IMR-90 (cell line): Measurements from ENCODE around the gene ACAD11. TPM values are rescaled to one million over a fixed set of nuclear protein-coding genes. Genes with fewer than 3 reads are reported as not detected.

Source experiments
- ATAC-seq: fragments of 200-7000 bp; cut with Tn5 transposase; 2 replicates; pipeline ENCODE4 v1.9.1; 2020; ENCODE audit warnings: low read depth, mild to moderate bottlenecking, moderate library complexity
- BruUV-seq: library from RNA; stranded (reverse); fragments of 400-500 nt; replicated peaks from 2 replicates; lab custom pipeline; 2021; lab: Mats Ljungman, UMichigan
- CTCF ChIA-PET: fragments of 300-600 bp; formaldehyde crosslinking; extraction: SDS; loops from one replicate; lab custom pipeline; 2021; ENCODE audit warnings: antibody characterized with exemption; lab: Yijun Ruan, JAX
- POLR2A ChIA-PET: fragments of 300-600 bp; sonication (Branson Sonifier 250); formaldehyde crosslinking; loops from one replicate; lab custom pipeline; 2022; ENCODE audit warnings: antibody characterized with exemption; ENCODE audit not compliant: unreplicated experiment; lab: Charles Lee
- DNase-seq: peaks from one replicate; pipeline ENCODE4 v3.0.0; 2013
- H2AFZ ChIP-seq: replicated peaks from 2 replicates; pipeline ENCODE3; 2013; ENCODE audit warnings: low read length, mild to moderate bottlenecking; ENCODE audit not compliant: poor library complexity
- H2AK5ac ChIP-seq: 2 replicates; pipeline ENCODE4 v1.6.1; 2013; ENCODE audit warnings: low read depth, low read length, inconsistent platforms
- H2AK9ac ChIP-seq: replicated peaks from 2 replicates; pipeline ENCODE3; 2013; ENCODE audit warnings: mild to moderate bottlenecking, low read depth, low read length, moderate library complexity; ENCODE audit not compliant: poor library complexity
- H2BK120ac ChIP-seq: 2 replicates; pipeline ENCODE4 v1.6.1; 2013; ENCODE audit warnings: low read depth, low read length, inconsistent platforms
- H2BK15ac ChIP-seq: 3 replicates; pipeline ENCODE4 v1.6.1; 2013; ENCODE audit warnings: low read depth, low read length, inconsistent platforms
- H2BK20ac ChIP-seq: 2 replicates; pipeline ENCODE4 v1.6.1; 2013; ENCODE audit warnings: low read depth, mild to moderate bottlenecking, inconsistent platforms, low read length, moderate library complexity
- H2BK5ac ChIP-seq: 2 replicates; pipeline ENCODE4 v1.6.1; 2013; ENCODE audit warnings: mild to moderate bottlenecking, low read depth, low read length, inconsistent platforms; ENCODE audit not compliant: poor library complexity, severe bottlenecking
- H3K14ac ChIP-seq: replicated peaks from 2 replicates; pipeline ENCODE4 v1.6.1; 2013; ENCODE audit warnings: low read depth, low read length, inconsistent platforms
- H3K18ac ChIP-seq: 2 replicates; pipeline ENCODE4 v1.6.1; 2013; ENCODE audit warnings: low read depth, low read length, control low read depth
- H3K23ac ChIP-seq: 2 replicates; pipeline ENCODE4 v1.6.1; 2013; ENCODE audit warnings: low read depth, low read length, inconsistent platforms
- H3K27ac ChIP-seq: 2 replicates; pipeline ENCODE4 v1.5.1; 2013; ENCODE audit warnings: mild to moderate bottlenecking, control low read depth, low read length; ENCODE audit not compliant: insufficient read depth
- H3K27me3 ChIP-seq: 2 replicates; pipeline ENCODE4 v1.6.1; 2013; ENCODE audit warnings: low read length; ENCODE audit not compliant: control insufficient read depth, insufficient read depth
- H3K36me3 ChIP-seq: 2 replicates; pipeline ENCODE4 v1.6.1; 2013; ENCODE audit warnings: low read length, mixed read lengths; ENCODE audit not compliant: control insufficient read depth, insufficient read depth
- H3K4ac ChIP-seq: 2 replicates; pipeline ENCODE4 v1.6.1; 2013; ENCODE audit warnings: low read depth, low read length, inconsistent platforms
- H3K4me1 ChIP-seq: 2 replicates; pipeline ENCODE4 v1.6.1; 2013; ENCODE audit warnings: low read length, mixed read lengths; ENCODE audit not compliant: control insufficient read depth, insufficient read depth
- H3K4me2 ChIP-seq: 2 replicates; pipeline ENCODE4 v1.6.1; 2013; ENCODE audit warnings: low read depth, mild to moderate bottlenecking, control low read depth, low read length, moderate library complexity
- H3K4me3 ChIP-seq: 2 replicates; pipeline ENCODE4 v1.5.1; 2013; ENCODE audit warnings: low read depth, mild to moderate bottlenecking, control low read depth, low read length, moderate library complexity; ENCODE audit not compliant: insufficient read depth
- H3K56ac ChIP-seq: 2 replicates; pipeline ENCODE4 v1.6.1; 2013; ENCODE audit warnings: low read length, inconsistent platforms; ENCODE audit not compliant: insufficient read depth; ENCODE audit errors: extremely low read depth
- H3K79me1 ChIP-seq, 2 experiments: 2 replicates each; pipeline ENCODE4 v1.6.1; 2013; ENCODE audit warnings: low read length in 2 of 2, inconsistent platforms in 1 of 2, low read depth in 1 of 2
- H3K9ac ChIP-seq: 2 replicates; pipeline ENCODE4 v1.6.1; 2013; ENCODE audit warnings: low read depth, low read length, control low read depth
- H3K9me1 ChIP-seq: 2 replicates; pipeline ENCODE4 v1.6.1; 2013; ENCODE audit warnings: low read length, inconsistent platforms; ENCODE audit not compliant: insufficient read depth
- H3K9me3 ChIP-seq: 2 replicates; pipeline ENCODE4 v1.6.1; 2013; ENCODE audit warnings: low read length; ENCODE audit not compliant: control insufficient read depth, insufficient read depth
- H4K20me1 ChIP-seq: 2 replicates; pipeline ENCODE4 v1.6.1; 2013; ENCODE audit warnings: low read length, inconsistent platforms; ENCODE audit not compliant: insufficient read depth
- H4K5ac ChIP-seq: 2 replicates; pipeline ENCODE4 v1.6.1; 2013; ENCODE audit warnings: mild to moderate bottlenecking, low read depth, low read length, control low read depth
- H4K8ac ChIP-seq, 2 experiments: 2 replicates each; pipeline ENCODE4 v1.6.1; 2013; ENCODE audit warnings: low read depth in 2 of 2, low read length in 2 of 2, control low read depth in 1 of 2, inconsistent platforms in 1 of 2
- H4K91ac ChIP-seq: 2 replicates; pipeline ENCODE4 v1.6.1; 2013; ENCODE audit warnings: low read depth, low read length, inconsistent platforms; ENCODE audit not compliant: insufficient read depth
- BHLHE40 ChIP-seq: fragments of 150-350 bp; IDR thresholded peaks from 2 replicates; pipeline ENCODE4 v1.6.1; 2016; ENCODE audit warnings: mild to moderate bottlenecking, low read depth, low read length
- CEBPB ChIP-seq: IDR thresholded peaks from 2 replicates; pipeline ENCODE4 v1.6.1; 2012; ENCODE audit warnings: low read depth, low read length, improper control_type of control experiment
- CHD1 ChIP-seq: IDR thresholded peaks from 2 replicates; pipeline ENCODE4 v1.6.1; 2012; ENCODE audit warnings: low read depth, low read length, improper control_type of control experiment
- CTCF ChIP-seq: conservative IDR thresholded peaks from 2 replicates; pipeline ENCODE4 v1.5.1; 2012; ENCODE audit warnings: mild to moderate bottlenecking, low read depth, low read length, improper control_type of control experiment
- ELK1 ChIP-seq: fragments of 150-350 bp; IDR thresholded peaks from 2 replicates; pipeline ENCODE4 v1.6.1; 2016; ENCODE audit warnings: low read depth, mild to moderate bottlenecking, low read length, moderate library complexity, borderline replicate concordance
- FOS ChIP-seq: fragments of 150-350 bp; IDR thresholded peaks from 2 replicates; pipeline ENCODE4 v1.6.1; 2016; ENCODE audit warnings: low read depth, low read length
- MAFK ChIP-seq: IDR thresholded peaks from 2 replicates; pipeline ENCODE4 v1.6.1; 2012; ENCODE audit warnings: low read depth, low read length, improper control_type of control experiment
- MAZ ChIP-seq: IDR thresholded peaks from 2 replicates; pipeline ENCODE4 v1.6.1; 2012; ENCODE audit warnings: low read depth, mild to moderate bottlenecking, low read length, improper control_type of control experiment, moderate library complexity, borderline replicate concordance
- MXI1 ChIP-seq: IDR thresholded peaks from 2 replicates; pipeline ENCODE4 v1.6.1; 2012; ENCODE audit warnings: low read depth, mild to moderate bottlenecking, low read length, moderate library complexity, borderline replicate concordance
- NFE2L2 ChIP-seq: fragments of 150-350 bp; IDR thresholded peaks from 2 replicates; pipeline ENCODE4 v1.6.1; 2016; ENCODE audit warnings: low read depth, mild to moderate bottlenecking, low read length
- POLR2A ChIP-seq: IDR thresholded peaks from 2 replicates; pipeline ENCODE4 v1.6.1; 2012; ENCODE audit warnings: mild to moderate bottlenecking, low read depth, low read length
- RAD21 ChIP-seq: IDR thresholded peaks from 2 replicates; pipeline ENCODE4 v1.6.1; 2012; ENCODE audit warnings: low read length, improper control_type of control experiment
- RCOR1 ChIP-seq: IDR thresholded peaks from 2 replicates; pipeline ENCODE4 v1.6.1; 2012; ENCODE audit warnings: mild to moderate bottlenecking, low read length, improper control_type of control experiment; ENCODE audit not compliant: insufficient replicate concordance
- RFX5 ChIP-seq: IDR thresholded peaks from 2 replicates; pipeline ENCODE4 v1.8.0; 2012; ENCODE audit warnings: low read depth, mild to moderate bottlenecking, low read length, moderate library complexity
- SMC3 ChIP-seq: fragments of 150-350 bp; IDR thresholded peaks from 2 replicates; pipeline ENCODE4 v1.6.1; 2016; ENCODE audit warnings: low read depth, mild to moderate bottlenecking, antibody characterized with exemption, low read length, moderate library complexity
- USF2 ChIP-seq: fragments of 150-350 bp; IDR thresholded peaks from 2 replicates; pipeline ENCODE4 v1.6.1; 2017; ENCODE audit warnings: mild to moderate bottlenecking, antibody characterized with exemption, low read length, low read depth
- WGBS, 2 experiments: methylation state at CpG; one replicate each; pipeline versions ENCODE4 v1.1.5 to v1.1.7; 2013; ENCODE audit warnings: missing lambda C conversion rate in 2 of 2; ENCODE audit not compliant: insufficient read length in 1 of 2; ENCODE audit errors: extremely low coverage in 2 of 2; 5-methylcytosine and 5-hydroxymethylcytosine counted together
- dilution Hi-C: fragments of 300-500 bp; cut with HindIII; formaldehyde crosslinking; loops from one replicate; pipeline ENCODE4 v1.14.3; 2018; ENCODE audit warnings: low sequenced_read_pairs; ENCODE audit not compliant: unreplicated experiment
- in situ Hi-C: fragments of 300-500 bp; cut with MboI; formaldehyde crosslinking; loops from 3 replicates; pipeline ENCODE4 v1.14.3; 2019; ENCODE audit warnings: low sequenced_read_pairs, inconsistent platforms, mixed read lengths
- intact Hi-C: fragments of 100-400 bp; cut with micrococcal nuclease; formaldehyde crosslinking; loops from 2 replicates; pipeline ENCODE4 v1.10.0; 2022
- polyA plus RNA-seq, 3 experiments: library from polyadenylated mRNA; depleted of rRNA; stranded (reverse); fragments of >200 nt; gene quantifications; 2 replicates each; pipeline ENCODE4 v1.2.3, GENCODE V29; 2012; ENCODE audit warnings: low replicate concordance in 1 of 3
- total RNA-seq: library from RNA; depleted of rRNA; stranded (reverse); fragments of >200 nt; gene quantifications from 2 replicates; pipeline ENCODE4 v1.2.3, GENCODE V29; 2012

ACAD11 gene
- total and polyA plus RNA-seq, 2 of the 4 experiments (the other 2 are of a cell fraction), result 16.0 to 18.8 TPM

GRCh38 chr3:132569580-132569979 lies 90.0 kb downstream of the ACAD11 start:
- dilution Hi-C loops, result no loop called here
- intact Hi-C loops, result no loop called here
- H3K9me1 ChIP-seq, result no peaks in the 10 kb centered on the region
- no peak overlapping the region for H3K9ac ChIP-seq
- BruUV-seq, result no TSS peak
- peaks cover 3% of the 10 kb centered on the region; the same call in 1 of the 2 replicates for H3K36me3 ChIP-seq
- no peak overlapping the region for H4K91ac ChIP-seq
- no peak overlapping the region for H2BK15ac ChIP-seq
- peak overlapping the region; percentile 34 for H2BK5ac ChIP-seq
- no peak overlapping the region for H2AK9ac ChIP-seq
- TF ChIP-seq CTCF, result no peak
- no peak for TF ChIP-seq CEBPB
- TF ChIP-seq RCOR1, result no peak
- TF ChIP-seq SMC3, result no peak
- no peak for TF ChIP-seq MXI1
- no peak for TF ChIP-seq MAZ
- no peak for TF ChIP-seq FOS
- no peak for TF ChIP-seq RAD21
- no peak for TF ChIP-seq BHLHE40
- TF ChIP-seq NFE2L2, result no peak
- TF ChIP-seq CHD1, result no peak
- TF ChIP-seq POLR2A, result no peak
- TF ChIP-seq RFX5, result no peak
- TF ChIP-seq MAFK, result no peak
- TF ChIP-seq ELK1, result no peak
- no peak for TF ChIP-seq USF2
- H3K27me3 ChIP-seq, result no peaks in the 10 kb centered on the region
- H3K79me1 ChIP-seq, result no peaks in the 10 kb centered on the region
- peak; percentile 48 for ATAC-seq
- H3K4me1 ChIP-seq, result no peaks in the 10 kb centered on the region; the same call in 1 of the 2 replicates
- no peak overlapping the region for H2BK20ac ChIP-seq
- no peak overlapping the region for H3K27ac ChIP-seq
- no peak overlapping the region for H3K4ac ChIP-seq
- H3K9me3 ChIP-seq, result no peaks in the 10 kb centered on the region
- H3K23ac ChIP-seq, result no peak overlapping the region
- in situ Hi-C loops, result no loop called here
- no peak for DNase-seq
- no peak overlapping the region; the same call in 1 of the 2 replicates for H4K5ac ChIP-seq
- no peak overlapping the region for H3K4me3 ChIP-seq
- H3K14ac ChIP-seq, result no peak overlapping the region
- no peak overlapping the region for H2BK120ac ChIP-seq
- POLR2A ChIA-PET, result no interaction called here
- no CpG with 5 or more reads among the region's 1 CpG for WGBS, 2 experiments
- H3K56ac ChIP-seq, result no peak overlapping the region
- 0 out of 4 replicates have a peak overlapping the region, but pooled peaks of 1 of the 2 experiments have one; percentile 60 for H4K8ac ChIP-seq
- H3K4me2 ChIP-seq, result no peak overlapping the region
- no peaks in the 10 kb centered on the region for H4K20me1 ChIP-seq
- CTCF ChIA-PET, result no interaction called here
- H2AFZ ChIP-seq, result no peak overlapping the region
- H2AK5ac ChIP-seq, result no peak overlapping the region
- no peak overlapping the region for H3K18ac ChIP-seq
